Transverse colon (tissue), 4 donors: ENCODE results near the gene RELB. TPM values are rescaled to one million over a fixed set of nuclear protein-coding genes. Genes with fewer than 3 reads are reported as not detected.
"Not testable (repeated sequence)": the region's sequence is repeated elsewhere in the genome, so short reads cannot be mapped to it uniquely, and the experiment has no call there.

ENCODE experiments used
- DNase-seq: peaks from one replicate; pipeline ENCODE4 v3.0.0-alpha.2; 2019
- H3K27ac ChIP-seq, 4 donors: fragments of 200-600 bp; sonication (generic); 2 replicates each; pipeline ENCODE4 v1.5.1; 2016 to 2018; ENCODE audit warnings: inconsistent platforms in 4 of 4
- H3K27me3 ChIP-seq: fragments of 200-600 bp; sonication (generic); 2 replicates; pipeline ENCODE4 v1.5.1; 2017; ENCODE audit warnings: inconsistent platforms
- H3K36me3 ChIP-seq, 4 donors: fragments of 200-600 bp; sonication (generic); 2 replicates each; pipeline ENCODE4 v1.5.1; 2017 to 2019; ENCODE audit warnings: inconsistent platforms in 4 of 4
- H3K4me1 ChIP-seq, 4 donors: fragments of 200-600 bp; sonication (generic); 2 replicates each; pipeline ENCODE4 v1.5.1; 2017 to 2020; ENCODE audit warnings: inconsistent platforms in 4 of 4
- H3K4me3 ChIP-seq, 4 donors: fragments of 200-600 bp; sonication (generic); 1 replicate in 1 of 4; 2 replicates in 3 of 4; pipeline versions ENCODE4 v1.5.1 to v1.6.1; 2017 to 2019; ENCODE audit warnings: inconsistent platforms in 4 of 4
- H3K9me3 ChIP-seq, 2 donors: fragments of 200-600 bp; sonication (generic); 2 replicates each; pipeline ENCODE4 v1.5.1; 2017 to 2019; ENCODE audit warnings: inconsistent platforms in 2 of 2
- CTCF ChIP-seq, 5 experiments: fragments of 200-600 bp in 3 of 5; fragments of 450-650 bp in 2 of 5; sonication (generic) in 3 of 5; IDR thresholded peaks; 1 replicate in 2 of 5; 2 replicates in 3 of 5; pipeline ENCODE4 v1.5.1; 2016 to 2017; ENCODE audit warnings: antibody characterized with exemption in 5 of 5, inconsistent platforms in 3 of 5, mild to moderate bottlenecking in 2 of 5, moderate library complexity in 1 of 5
- EP300 ChIP-seq: sonication (generic); formaldehyde crosslinking; IDR thresholded peaks from one replicate; pipeline ENCODE4 v1.6.1; 2017; ENCODE audit warnings: antibody characterized with exemption, low read depth
- POLR2A ChIP-seq: fragments of 450-650 bp; IDR thresholded peaks from one replicate; pipeline ENCODE4 v1.6.1; 2016; ENCODE audit warnings: antibody characterized with exemption, mild to moderate bottlenecking, moderate library complexity
- POLR2AphosphoS5 ChIP-seq, 3 donors: sonication (generic); formaldehyde crosslinking; IDR thresholded peaks; one replicate each; pipeline ENCODE4 v1.6.1; 2016; ENCODE audit warnings: antibody characterized with exemption in 3 of 3
- WGBS, 2 donors: methylation state at CpG; one replicate each; pipeline ENCODE4 v1.1.5; 2018; ENCODE audit warnings: low coverage in 1 of 2; 5-methylcytosine and 5-hydroxymethylcytosine counted together
- in situ Hi-C, 4 donors: fragments of 200-750 bp; cut with MboI; loops; one replicate each; pipeline versions ENCODE4 v1.15.0 to v1.15.1; 2017; ENCODE audit warnings: low sequenced_read_pairs in 3 of 4, low pct_ligation_motif_present in 1 of 4, low pct_unique_long_range_greater_than_20kb in 1 of 4
- intact Hi-C: fragments of 100-400 bp; cut with DNase I; formaldehyde crosslinking; loops from one replicate; pipeline ENCODE4 v1.15.1; 2023; ENCODE audit warnings: low total_unique reads
- total RNA-seq, 4 donors: library from RNA; depleted of rRNA; stranded (reverse); fragments of >200 nt; gene quantifications; one replicate each; pipeline ENCODE4 v1.1.0, GENCODE V29; 2016

The RELB gene
- total RNA-seq, 4 donors from 2014 or later: 11.9 to 58.4 (median 34.8) TPM

GRCh38 chr19:44969437-44969836 is 31.8 kb upstream of the RELB start:
- H3K4me1 ChIP-seq: no peaks in the 10 kb centered on the region
- peaks cover 0 to 26% (median 10%) of the 10 kb centered on the region in 4 donors for H3K36me3 ChIP-seq
- no peaks in the 10 kb centered on the region for H3K9me3 ChIP-seq
- TF ChIP-seq CTCF (IDR thresholded peaks at IDR 0.05) (no peak), POLR2AphosphoS5 (IDR thresholded peaks at IDR 0.05) (no peak), EP300 (no peak), POLR2A (no peak)
- H3K4me3 ChIP-seq: no peak overlapping the region
- no peak for DNase-seq
- no peaks in the 10 kb centered on the region for H3K27me3 ChIP-seq
- in situ Hi-C loops: no loop called here
- H3K27ac ChIP-seq: no peak overlapping the region
- intact Hi-C loops: no loop called here
- WGBS, 2 donors: 95 to 100% methylated on average over 4 to 5 of the region's 5 CpGs

- intact Hi-C loops: not testable (repeated sequence)
- H3K36me3 ChIP-seq: peaks cover 0 to 32% (median 13%) of the 10 kb centered on the region in 4 donors
- WGBS, 2 donors: 84 to 92% methylated on average over 5 to 6 of the region's 6 CpGs
These were observed 29.8 kb upstream of the RELB start for GRCh38 chr19:44971451-44971850.

GRCh38 chr19:44972802-44973201 is 28.5 kb upstream of the RELB start:
- H3K4me3 ChIP-seq: no peak overlapping the region
- DNase-seq: no peak
- intact Hi-C loops: no loop called here
- H3K9me3 ChIP-seq: no peaks in the 10 kb centered on the region
- H3K4me1 ChIP-seq: no peaks in the 10 kb centered on the region
- WGBS, 2 donors: 91% methylated on average over 13 of the region's 13 CpGs; no CpG with 5 or more reads in 1 of the 2 donors
- H3K27me3 ChIP-seq: no peaks in the 10 kb centered on the region
- peaks cover 0 to 46% (median 20%) of the 10 kb centered on the region in 4 donors for H3K36me3 ChIP-seq
- no peak overlapping the region for H3K27ac ChIP-seq
- in situ Hi-C loops: no loop called here
- TF ChIP-seq POLR2AphosphoS5 (IDR thresholded peaks at IDR 0.05): no peak
- TF ChIP-seq CTCF (IDR thresholded peaks at IDR 0.05): no peak
- no peak for TF ChIP-seq POLR2A
- TF ChIP-seq EP300: no peak

More at GRCh38 chr19:44971451-44971850, 29.8 kb upstream of the RELB start:
- H3K9me3 ChIP-seq, H3K27me3 ChIP-seq, in situ Hi-C loops, H3K4me3 ChIP-seq, DNase-seq, H3K27ac ChIP-seq, H3K4me1 ChIP-seq: not testable (repeated sequence)

- peaks cover 0 to 59% (median 27%) of the 10 kb centered on the region in 4 donors for H3K36me3 ChIP-seq
- in situ Hi-C loops: no loop called here
- no peak overlapping the region for H3K27ac ChIP-seq
- no peaks in the 10 kb centered on the region for H3K4me1 ChIP-seq
- no peak for TF ChIP-seq CTCF (IDR thresholded peaks at IDR 0.05)
- no peak for TF ChIP-seq EP300
- no peak for TF ChIP-seq POLR2A
- TF ChIP-seq POLR2AphosphoS5 (IDR thresholded peaks at IDR 0.05): no peak
- intact Hi-C loops: no loop called here
- DNase-seq: no peak
- H3K27me3 ChIP-seq: no peaks in the 10 kb centered on the region
- H3K9me3 ChIP-seq: no peaks in the 10 kb centered on the region
- WGBS, 2 donors: 91 to 95% methylated on average over 13 to 21 of the region's 21 CpGs
- no peak overlapping the region for H3K4me3 ChIP-seq
These were observed 27.1 kb upstream of the RELB start for GRCh38 chr19:44973982-44974735.
